GM21825 (cell line): Measurements from ENCODE around the gene KLHL12.

Experiments
- ATAC-seq: cut with Tn5 transposase; IDR thresholded peaks from one replicate; pipeline ENCODE4 v1.9.1; 2021; ENCODE audit warnings: mild to moderate bottlenecking, moderate library complexity; ENCODE audit not compliant: unreplicated experiment

The KLHL12 gene

DNA sequence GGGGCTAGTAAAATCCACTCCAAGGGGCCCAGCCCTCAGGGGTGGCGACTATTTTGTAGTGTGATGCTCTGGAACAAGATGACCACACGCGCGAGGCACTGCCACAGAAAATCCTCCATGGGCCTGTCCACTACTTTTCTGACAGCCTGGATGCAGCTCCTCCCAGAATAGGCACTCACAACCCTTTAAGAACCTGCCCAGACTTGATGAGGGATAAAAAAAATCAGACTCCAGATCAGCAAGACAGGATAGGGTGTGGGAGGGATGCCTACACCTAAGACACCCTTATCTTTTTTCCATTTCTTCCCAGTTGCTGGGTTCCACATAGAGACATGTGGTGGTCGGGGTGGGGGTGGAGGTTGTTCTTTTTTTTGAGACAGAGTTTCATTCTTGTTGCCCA lies 82.8 kb downstream of the KLHL12 start:
- no peak for ATAC-seq

DNA sequence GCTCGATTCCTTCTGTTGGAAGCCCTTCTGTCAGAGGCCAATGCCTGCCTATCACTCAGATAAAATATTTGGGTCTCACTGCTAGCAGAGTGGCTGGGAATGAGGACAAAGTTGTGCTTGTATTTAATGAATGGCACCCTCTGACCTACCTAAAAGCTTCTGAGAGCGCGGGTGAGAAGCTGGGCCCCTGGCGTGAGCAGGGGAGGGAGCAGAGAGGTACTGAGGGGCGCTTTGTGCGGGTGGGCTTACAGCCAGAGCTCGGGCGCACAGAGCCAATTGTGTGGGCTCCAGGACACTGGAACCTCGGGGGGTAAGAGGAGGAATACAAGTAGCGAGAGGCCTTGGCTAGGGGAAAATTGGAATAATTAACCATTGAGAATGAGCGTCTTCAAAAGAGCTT lies 84.0 kb downstream of the KLHL12 start:
- no peak for ATAC-seq
